GM18520 (cell line): ENCODE results near the gene HIPK2.

Experiments used
- ATAC-seq: cut with Tn5 transposase; IDR thresholded peaks from one replicate; pipeline ENCODE4 v1.9.1; 2021; ENCODE audit not compliant: unreplicated experiment

HIPK2 gene

GRCh38 chr7:139753081-139753692, 24.6 kb downstream of the HIPK2 start:
- ATAC-seq: no peak

- no peak for ATAC-seq
Observed at GRCh38 chr7:139752604-139753003, 25.2 kb downstream of the HIPK2 start.

GRCh38 chr7:139752148-139752547, 25.6 kb downstream of the HIPK2 start:
- ATAC-seq: no peak

GRCh38 chr7:139750459-139751095, 27.2 kb downstream of the HIPK2 start:
- ATAC-seq: no peak

- ATAC-seq: no peak
Observed at GRCh38 chr7:139749545-139749944, 28.3 kb downstream of the HIPK2 start.

- no peak for ATAC-seq
Observed at GRCh38 chr7:139748941-139749340, 28.9 kb downstream of the HIPK2 start.

- no peak for ATAC-seq
Observed at GRCh38 chr7:139748373-139748765, 29.4 kb downstream of the HIPK2 start.

GRCh38 chr7:139747662-139748372, 30.0 kb downstream of the HIPK2 start:
- no peak for ATAC-seq

- ATAC-seq: no peak
Observed at GRCh38 chr7:139746652-139747051, 31.1 kb downstream of the HIPK2 start.

- ATAC-seq: no peak
Observed at GRCh38 chr7:139745678-139746143, 32.1 kb downstream of the HIPK2 start.

GRCh38 chr7:139744768-139745677, 32.8 kb downstream of the HIPK2 start:
- ATAC-seq: no peak

GRCh38 chr7:139743967-139744767, 33.6 kb downstream of the HIPK2 start:
- no peak for ATAC-seq

- ATAC-seq: no peak
Observed at GRCh38 chr7:139743267-139743966, 34.4 kb downstream of the HIPK2 start.

- ATAC-seq: no peak
Observed at GRCh38 chr7:139741789-139742344, 35.9 kb downstream of the HIPK2 start.

GRCh38 chr7:139741239-139741638, 36.6 kb downstream of the HIPK2 start:
- no peak for ATAC-seq

- ATAC-seq: no peak
Observed at GRCh38 chr7:139739863-139740597, 37.8 kb downstream of the HIPK2 start.

GRCh38 chr7:139738772-139739171, 39.0 kb downstream of the HIPK2 start:
- no peak for ATAC-seq

GRCh38 chr7:139738101-139738489, 39.7 kb downstream of the HIPK2 start:
- no peak for ATAC-seq
